GM21367 (cell line): ENCODE data around the gene DAPK1.

Experiments
- ATAC-seq: cut with Tn5 transposase; IDR thresholded peaks from one replicate; pipeline ENCODE4 v1.9.1; 2021; ENCODE audit not compliant: unreplicated experiment

DAPK1 gene

GRCh38 chr9:87681271-87682061, 183.8 kb downstream of the DAPK1 start:
- ATAC-seq = no peak

- no peak for ATAC-seq
Observed at GRCh38 chr9:87682085-87682484, 184.4 kb downstream of the DAPK1 start.

- no peak for ATAC-seq
Observed at GRCh38 chr9:87682618-87683017, 185.0 kb downstream of the DAPK1 start.

- no peak for ATAC-seq
Observed at GRCh38 chr9:87683751-87684626, 186.3 kb downstream of the DAPK1 start.

- ATAC-seq = no peak
Observed at GRCh38 chr9:87684627-87685219, 187.1 kb downstream of the DAPK1 start.

GRCh38 chr9:87685441-87685840, 187.8 kb downstream of the DAPK1 start:
- ATAC-seq = no peak

GRCh38 chr9:87685871-87686519, 188.3 kb downstream of the DAPK1 start:
- ATAC-seq = no peak

GRCh38 chr9:87686520-87687090, 188.9 kb downstream of the DAPK1 start:
- ATAC-seq = no peak

GRCh38 chr9:87687207-87687606, 189.5 kb downstream of the DAPK1 start:
- no peak for ATAC-seq

GRCh38 chr9:87694236-87694755, 196.6 kb downstream of the DAPK1 start:
- ATAC-seq = no peak

GRCh38 chr9:87695523-87695922, 197.9 kb downstream of the DAPK1 start:
- ATAC-seq = no peak

GRCh38 chr9:87696641-87697040, 199.0 kb downstream of the DAPK1 start:
- ATAC-seq = no peak

- no peak for ATAC-seq
Observed at GRCh38 chr9:87698069-87698809, 200.6 kb downstream of the DAPK1 start.

GRCh38 chr9:87699835-87700234, 202.2 kb downstream of the DAPK1 start:
- ATAC-seq = no peak

- no peak for ATAC-seq
Observed at GRCh38 chr9:87701491-87701890, 203.8 kb downstream of the DAPK1 start.

GRCh38 chr9:87701931-87702421, 204.3 kb downstream of the DAPK1 start:
- ATAC-seq = no peak

- ATAC-seq = no peak
Observed at GRCh38 chr9:87702921-87703320, 205.3 kb downstream of the DAPK1 start.

GRCh38 chr9:87703636-87704276, 206.1 kb downstream of the DAPK1 start:
- ATAC-seq = no peak

- ATAC-seq = no peak
Observed at GRCh38 chr9:87704342-87704741, 206.7 kb downstream of the DAPK1 start.
